GM12891 (cell line): ENCODE results near the gene GMDS.

Experiments
- DNase-seq: peaks from one replicate; pipeline ENCODE4 v3.0.0; 2011; ENCODE audit warnings: low spot score; ENCODE audit not compliant: insufficient read length
- FAIRE-seq: peaks from 2 replicates; lab custom pipeline; 2011; peaks lifted over from hg19 to GRCh38; lab: Jason Lieb, UNC
- PAX5 ChIP-seq: IDR thresholded peaks from 2 replicates; pipeline ENCODE4 v1.6.1; 2011; ENCODE audit warnings: low read length, moderate library complexity, mild to moderate bottlenecking; ENCODE audit not compliant: insufficient read depth, severe bottlenecking
- POLR2A ChIP-seq: IDR thresholded peaks from 2 replicates; pipeline ENCODE4 v1.6.1; 2011; ENCODE audit warnings: low read depth, low read length, control low read depth
- POLR2AphosphoS5 ChIP-seq: IDR thresholded peaks from 2 replicates; pipeline ENCODE4 v1.6.1; 2011; ENCODE audit warnings: low read depth, low read length, control low read depth
- POU2F2 ChIP-seq: IDR thresholded peaks from 2 replicates; pipeline ENCODE4 v1.6.1; 2011; ENCODE audit warnings: low read depth, mild to moderate bottlenecking, control low read depth, low read length, moderate library complexity
- SPI1 ChIP-seq: IDR thresholded peaks from 2 replicates; pipeline ENCODE4 v1.6.1; 2011; ENCODE audit warnings: low read depth, low read length, control low read depth
- TAF1 ChIP-seq: IDR thresholded peaks from 2 replicates; pipeline ENCODE4 v1.6.1; 2011; ENCODE audit warnings: low read depth, low read length, control low read depth

The GMDS gene

GRCh38 chr6:2026133-2026532 is 219.3 kb downstream of the GMDS start:
- FAIRE-seq: no peak
- TF ChIP-seq TAF1: no peak
- no peak for TF ChIP-seq POLR2AphosphoS5
- no peak for TF ChIP-seq POLR2A
- no peak for TF ChIP-seq SPI1
- no peak for TF ChIP-seq PAX5
- no peak for DNase-seq

- DNase-seq: no peak
- no peak for FAIRE-seq
These were observed 223.7 kb downstream of the GMDS start for GRCh38 chr6:2021713-2022125.

GRCh38 chr6:2020909-2021308 is 224.5 kb downstream of the GMDS start:
- no peak for FAIRE-seq
- no peak for TF ChIP-seq POLR2AphosphoS5
- no peak for DNase-seq

More at GRCh38 chr6:2021713-2022125, 223.7 kb downstream of the GMDS start:
- no peak for TF ChIP-seq TAF1
- TF ChIP-seq POLR2A: no peak
- no peak for TF ChIP-seq SPI1

- TF ChIP-seq POU2F2 (no peak), POLR2A (no peak), POLR2AphosphoS5 (no peak), PAX5 (no peak), SPI1 (no peak), TAF1 (no peak)
- FAIRE-seq (no peak), DNase-seq (no peak)
These were observed 226.4 kb downstream of the GMDS start for GRCh38 chr6:2019051-2019450.

- DNase-seq: no peak
- TF ChIP-seq PAX5: no peak
- no peak for TF ChIP-seq POU2F2
- no peak for TF ChIP-seq POLR2A
- TF ChIP-seq SPI1: no peak
- TF ChIP-seq POLR2AphosphoS5: no peak
- TF ChIP-seq TAF1: no peak
- FAIRE-seq: no peak
These were observed 229.4 kb downstream of the GMDS start for GRCh38 chr6:2016040-2016439.

- DNase-seq (no peak), FAIRE-seq (no peak)
- TF ChIP-seq TAF1 (no peak), POU2F2 (no peak), POLR2AphosphoS5 (no peak), SPI1 (no peak), POLR2A (no peak), PAX5 (no peak)
These were observed 236.9 kb downstream of the GMDS start for GRCh38 chr6:2008383-2008976.

GRCh38 chr6:2007165-2007564 is 238.2 kb downstream of the GMDS start:
- DNase-seq (no peak), FAIRE-seq (no peak)
- TF ChIP-seq SPI1 (no peak), POLR2A (no peak), POLR2AphosphoS5 (no peak)

GRCh38 chr6:2004888-2005287 is 240.5 kb downstream of the GMDS start:
- DNase-seq: no peak
- FAIRE-seq: no peak
- TF ChIP-seq POLR2A (no peak), POLR2AphosphoS5 (no peak), SPI1 (no peak), POU2F2 (no peak), TAF1 (no peak), PAX5 (no peak)

GRCh38 chr6:2000962-2001361 is 244.4 kb downstream of the GMDS start:
- FAIRE-seq (peak; percentile 52), DNase-seq (no peak)
- TF ChIP-seq TAF1: no peak
- TF ChIP-seq POLR2A: no peak
- TF ChIP-seq POLR2AphosphoS5: no peak
- no peak for TF ChIP-seq PAX5
- TF ChIP-seq SPI1: no peak
- no peak for TF ChIP-seq POU2F2

GRCh38 chr6:1997702-1998101 is 247.7 kb downstream of the GMDS start:
- TF ChIP-seq TAF1: no peak
- no peak for TF ChIP-seq POU2F2
- TF ChIP-seq PAX5: no peak
- no peak for TF ChIP-seq SPI1
- no peak for TF ChIP-seq POLR2A
- no peak for TF ChIP-seq POLR2AphosphoS5
- DNase-seq (no peak), FAIRE-seq (no peak)

- no peak for TF ChIP-seq PAX5
- no peak for TF ChIP-seq POLR2A
- TF ChIP-seq SPI1: no peak
- no peak for TF ChIP-seq POU2F2
- TF ChIP-seq TAF1: no peak
- no peak for TF ChIP-seq POLR2AphosphoS5
- DNase-seq (no peak), FAIRE-seq (no peak)
These were observed 249.8 kb downstream of the GMDS start for GRCh38 chr6:1995636-1996035.
